ENCODE results near the gene EML4.

- no peak for TF ChIP-seq CTCF (IDR thresholded peaks at IDR 0.05; ENCODE audit: insufficient read depth, low read length)
- no peak for TF ChIP-seq REST (IDR thresholded peaks at IDR 0.05; ENCODE audit: insufficient replicate concordance, low read depth)
Measured at GRCh38 chr2:42195559-42195958, 26.4 kb downstream of the EML4 start.
